HG03460 (cell line): Measurements from ENCODE around the gene ERFE.

Source experiments
- ATAC-seq: cut with Tn5 transposase; IDR thresholded peaks from one replicate; pipeline ENCODE4 v1.9.1; 2021; ENCODE audit not compliant: unreplicated experiment

ERFE gene

DNA sequence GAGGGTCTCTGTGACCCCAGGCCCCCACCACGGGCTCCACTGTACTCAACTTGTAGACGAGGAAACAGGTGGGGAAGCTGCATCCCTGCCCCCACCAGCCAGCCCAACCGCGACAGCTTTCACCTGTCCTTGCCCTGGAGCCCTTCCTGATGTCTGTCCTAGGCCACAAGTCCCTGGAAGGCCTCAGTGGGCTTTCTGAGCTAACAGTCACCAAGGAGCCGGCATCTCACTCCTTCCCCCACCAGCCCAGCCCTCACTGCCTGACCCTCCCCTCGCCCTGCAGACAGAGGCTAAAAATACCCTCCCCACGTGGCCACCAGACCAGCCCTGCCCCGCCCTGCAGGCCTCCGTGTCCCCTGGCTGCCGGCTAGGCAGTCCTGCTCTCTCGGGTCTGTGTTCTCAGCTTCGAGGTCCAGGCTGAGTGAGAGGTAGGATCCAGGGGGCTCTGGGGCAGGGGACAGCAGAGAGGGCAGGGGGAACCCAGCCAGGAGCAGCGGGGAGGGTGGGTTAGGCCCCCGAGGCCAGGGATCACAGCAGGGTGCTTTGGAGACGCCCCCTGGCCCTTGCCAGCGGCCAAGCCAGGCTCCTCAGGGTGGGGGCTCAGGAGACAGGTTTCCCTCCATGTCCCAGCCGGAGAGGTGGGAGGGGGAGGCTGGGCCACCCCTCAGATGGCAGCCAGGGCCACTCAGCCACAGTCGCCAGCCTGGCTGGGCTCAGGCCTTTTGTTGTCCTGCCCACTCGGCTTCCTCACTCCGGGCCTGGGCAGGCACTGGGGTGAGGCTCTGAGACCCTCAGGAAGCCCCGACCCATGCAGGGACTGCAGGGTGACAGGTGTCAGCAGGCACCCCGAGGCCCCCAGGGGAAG lies 20.2 kb upstream of the ERFE start, which contains the start of gene KLHL30:
Gene KLHL30 (plus strand): TSS at position 338 of the 865 bp plus-strand sequence. CDS start 2,087 bp downstream, outside the sequence.
- no peak for ATAC-seq

DNA sequence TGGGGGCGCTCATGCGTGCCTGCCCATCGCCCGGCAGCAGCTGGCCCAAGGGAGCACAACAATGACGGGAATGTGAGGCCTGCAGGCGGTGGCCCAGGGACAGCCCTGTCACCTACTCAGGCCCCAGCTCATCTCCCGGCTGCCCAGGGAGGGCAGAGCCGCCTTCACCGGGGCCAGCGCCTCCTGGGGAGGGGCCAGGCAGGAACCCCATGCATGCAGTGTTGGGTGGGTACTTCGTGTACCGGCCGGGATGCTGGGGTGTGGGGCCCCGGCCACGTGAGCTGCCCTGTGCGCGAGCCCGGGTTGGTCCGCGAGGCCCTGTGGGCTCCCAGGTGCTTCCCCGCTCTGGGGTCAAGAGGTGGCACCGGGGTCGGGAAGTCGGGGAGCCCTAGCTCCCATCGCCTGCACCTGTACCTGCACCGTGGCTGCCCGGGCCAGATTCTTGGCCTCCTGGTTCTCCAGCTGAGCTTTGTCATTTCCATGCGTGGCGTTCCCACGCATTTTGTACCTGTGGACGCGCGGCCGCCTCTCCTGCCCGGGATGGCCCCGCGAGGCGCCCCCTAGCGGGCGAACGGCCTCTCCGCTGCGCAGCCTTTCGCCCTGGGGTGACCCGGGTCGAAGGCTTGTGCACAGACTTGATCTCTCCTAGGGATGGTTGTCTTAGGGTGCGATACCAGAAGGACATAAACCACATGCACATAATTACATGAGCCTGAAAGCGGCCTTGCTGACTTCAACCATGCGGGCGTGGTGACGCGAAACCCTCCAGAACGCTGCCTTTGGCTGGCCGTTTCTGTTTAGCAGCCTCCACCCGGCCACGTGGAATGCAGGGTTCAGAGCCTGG lies 19.4 kb upstream of the ERFE start:
- no peak for ATAC-seq

DNA sequence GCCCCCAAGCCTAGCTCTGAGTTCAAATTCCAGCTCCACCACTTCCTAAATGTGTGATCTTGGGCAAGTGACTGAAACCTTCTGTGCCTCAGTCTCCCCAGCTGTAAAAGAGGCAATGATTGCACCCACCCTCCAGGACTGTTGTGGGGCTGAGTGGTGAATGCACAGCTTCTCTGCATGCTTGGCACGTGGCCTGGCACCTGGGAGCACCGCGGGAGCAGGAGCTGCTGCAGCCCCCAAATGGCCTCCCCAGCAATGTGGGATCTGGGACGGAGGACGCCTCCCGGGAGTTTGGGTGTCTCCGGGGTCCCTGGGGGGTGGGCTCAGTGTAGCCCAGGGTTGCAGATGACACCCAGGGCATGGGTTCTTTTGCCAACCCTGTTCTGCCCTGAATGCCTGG lies 18.7 kb upstream of the ERFE start:
- no peak for ATAC-seq

DNA sequence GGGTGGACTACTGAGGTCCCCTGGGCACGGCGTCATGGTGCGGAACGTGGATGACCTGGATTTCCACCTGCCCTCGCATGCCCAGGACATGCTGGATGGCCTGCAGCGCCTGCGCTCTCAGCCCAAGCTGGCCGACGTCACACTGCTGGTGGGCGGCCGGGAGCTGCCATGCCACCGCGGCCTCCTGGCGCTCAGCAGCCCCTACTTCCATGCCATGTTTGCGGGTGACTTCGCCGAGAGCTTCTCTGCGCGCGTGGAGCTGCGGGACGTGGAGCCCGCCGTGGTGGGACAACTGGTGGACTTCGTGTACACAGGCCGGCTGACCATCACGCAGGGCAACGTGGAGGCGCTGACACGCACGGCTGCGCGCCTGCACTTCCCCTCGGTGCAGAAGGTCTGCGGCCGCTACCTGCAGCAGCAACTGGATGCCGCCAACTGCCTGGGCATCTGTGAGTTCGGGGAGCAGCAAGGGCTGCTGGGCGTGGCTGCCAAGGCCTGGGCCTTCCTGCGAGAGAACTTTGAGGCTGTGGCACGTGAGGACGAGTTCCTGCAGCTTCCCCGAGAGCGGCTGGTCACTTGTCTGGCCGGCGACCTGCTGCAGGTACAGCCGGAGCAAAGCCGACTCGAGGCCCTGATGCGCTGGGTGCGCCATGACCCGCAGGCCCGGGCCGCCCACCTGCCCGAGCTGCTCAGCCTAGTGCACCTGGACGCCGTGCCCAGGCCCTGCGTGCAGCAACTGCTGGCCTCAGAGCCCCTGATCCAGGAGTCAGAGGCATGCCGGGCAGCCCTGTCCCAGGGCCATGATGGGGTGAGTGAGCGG lies 17.8 kb upstream of the ERFE start:
- no peak for ATAC-seq

DNA sequence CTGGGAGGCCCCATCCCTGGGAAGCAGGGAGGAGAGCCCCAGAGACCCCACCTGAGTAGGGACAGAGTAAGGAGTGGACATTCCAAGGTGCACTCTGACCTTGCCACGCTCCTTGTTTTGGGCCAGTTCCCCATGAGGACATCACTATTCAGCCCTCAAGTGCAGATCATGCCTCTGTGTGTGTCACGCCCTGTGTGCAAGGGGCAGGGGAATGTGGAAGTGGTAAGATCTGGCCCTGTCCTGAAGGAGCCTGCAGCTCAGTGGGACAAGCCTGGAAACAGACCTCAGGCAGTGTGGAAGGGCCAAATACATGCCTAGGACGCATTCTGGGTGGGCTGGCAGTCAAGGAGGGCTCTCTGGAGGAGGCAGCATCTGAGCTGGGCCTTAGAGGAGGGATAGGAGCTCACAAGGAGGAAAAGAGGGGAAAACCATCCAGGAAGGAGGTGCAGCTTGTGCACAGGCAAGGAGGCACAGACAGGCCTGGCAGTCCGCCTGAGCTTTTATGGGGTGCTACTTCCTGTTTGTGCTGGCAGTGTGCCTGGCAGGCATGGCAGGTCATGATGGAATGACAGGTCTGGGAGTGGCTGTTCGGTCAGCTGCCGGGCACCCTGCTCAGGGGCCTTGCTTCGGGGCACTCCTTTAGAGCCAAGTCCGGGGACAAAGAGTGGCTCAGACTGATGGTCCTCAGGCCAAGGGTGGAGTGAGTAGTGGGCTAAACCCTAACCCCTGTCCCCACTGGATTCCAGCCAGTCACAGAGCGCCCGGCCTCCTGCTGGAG lies 17.0 kb upstream of the ERFE start:
- no peak for ATAC-seq

DNA sequence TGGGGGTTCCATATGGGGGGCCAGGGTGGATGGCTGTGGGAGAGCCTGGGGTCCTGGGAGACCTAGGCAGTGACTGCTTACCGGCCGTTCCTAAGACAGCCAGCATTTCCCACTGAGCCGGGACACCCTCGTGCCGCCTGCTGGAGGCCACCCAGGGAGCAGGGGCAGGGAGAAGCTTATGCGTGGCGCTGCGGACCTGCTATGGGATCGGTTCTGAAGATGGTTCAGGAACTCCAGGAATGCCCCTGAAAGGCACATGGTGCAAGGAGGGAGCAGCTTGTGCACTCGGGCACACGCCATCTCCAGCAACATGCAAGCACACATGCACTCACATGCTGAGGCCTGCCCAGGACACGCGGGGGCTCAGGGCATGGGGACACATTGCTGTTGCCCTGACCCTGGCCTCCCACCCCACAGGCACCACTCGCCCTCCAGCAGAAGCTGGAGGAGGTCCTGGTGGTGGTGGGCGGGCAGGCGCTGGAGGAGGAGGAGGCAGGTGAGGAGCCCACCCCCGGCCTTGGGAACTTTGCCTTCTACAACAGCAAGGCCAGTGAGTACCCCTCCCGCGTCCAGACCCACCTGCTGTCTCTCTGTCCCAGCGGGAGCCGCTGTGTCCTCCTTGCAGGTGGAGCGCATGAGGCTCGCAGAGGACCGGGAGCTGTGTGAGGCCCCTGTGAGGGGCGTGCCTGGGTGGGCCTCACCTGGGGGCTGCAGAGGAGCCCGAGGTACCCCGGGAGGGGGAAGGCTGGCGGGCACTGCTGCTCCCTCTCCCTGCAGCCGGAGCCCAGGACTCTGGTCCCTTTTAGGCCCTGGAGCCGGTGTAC lies 16.2 kb upstream of the ERFE start:
- no peak for ATAC-seq

DNA sequence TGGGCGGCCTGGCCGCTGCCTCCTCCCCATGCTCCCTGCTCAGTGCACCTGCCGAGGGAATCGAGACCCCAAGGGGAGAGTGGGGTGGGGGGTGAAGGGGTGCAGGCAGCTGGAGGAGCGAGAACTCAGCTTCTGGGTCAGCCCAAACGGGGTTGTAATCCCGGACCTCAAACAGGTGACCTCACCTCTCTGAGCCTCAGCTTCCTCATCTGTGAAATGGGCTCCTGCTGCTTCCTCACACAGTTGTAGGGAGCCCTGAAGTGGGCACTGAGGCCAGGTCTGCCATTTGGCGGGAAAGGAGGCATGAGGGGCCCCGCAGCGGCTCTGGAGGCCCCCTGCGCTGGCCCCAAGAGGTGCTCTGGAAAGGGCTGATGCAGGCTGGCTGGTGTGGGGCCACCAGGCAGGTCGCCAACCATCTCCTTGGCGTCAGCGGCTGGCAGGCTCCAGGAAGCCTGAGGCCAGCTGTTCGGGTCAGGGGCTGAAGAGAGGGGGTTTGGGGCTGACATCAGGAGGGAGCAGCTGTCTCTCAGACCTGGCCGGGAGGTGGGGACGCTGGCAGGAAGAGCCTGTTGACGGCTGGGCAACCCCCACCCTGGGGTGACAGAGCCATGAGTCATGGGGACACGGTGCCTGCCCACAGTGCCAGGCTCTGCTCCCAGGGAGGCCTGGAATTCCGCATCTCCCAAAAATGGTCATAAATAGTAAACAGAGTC lies 15.4 kb upstream of the ERFE start:
- no peak for ATAC-seq

DNA sequence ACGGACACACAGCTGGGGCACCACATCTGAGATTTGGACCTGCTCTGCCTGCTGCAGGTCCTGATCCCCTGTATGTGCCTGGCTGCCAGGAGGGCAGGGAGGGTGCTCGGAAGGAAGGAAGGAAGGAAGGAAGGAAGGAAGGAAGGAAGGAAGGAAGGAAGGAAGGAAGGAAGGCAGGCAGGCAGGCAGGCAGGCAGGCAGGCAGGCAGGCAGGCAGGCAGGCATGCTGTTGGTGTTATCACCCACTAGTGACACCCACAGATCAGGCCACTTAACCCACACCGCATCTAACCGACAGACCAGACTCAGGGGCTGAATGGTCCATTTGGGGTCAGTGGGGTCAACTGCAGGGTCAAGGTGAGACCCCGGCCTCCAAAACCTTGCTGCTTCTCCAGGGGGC lies 14.5 kb upstream of the ERFE start:
- ATAC-seq, result no peak

DNA sequence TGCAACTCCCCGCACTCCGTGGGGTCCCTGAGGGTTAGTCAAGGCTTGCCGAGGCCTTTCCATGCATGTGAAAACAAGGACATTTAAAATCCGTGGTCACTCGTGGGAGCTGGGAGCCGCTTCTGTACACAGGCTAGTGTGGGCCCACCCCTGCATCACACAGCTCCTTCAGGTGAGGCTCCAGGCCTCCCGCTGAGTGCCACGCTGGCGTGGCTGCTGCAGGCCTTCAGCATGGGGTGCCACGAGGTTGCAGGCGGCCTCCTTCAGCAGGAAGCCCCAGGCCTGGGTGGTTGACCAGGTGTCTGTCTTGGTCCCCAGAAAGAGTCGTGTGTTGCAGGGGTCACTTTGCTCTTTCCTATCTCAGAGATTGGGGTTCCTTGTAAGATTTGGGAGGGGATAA lies 13.7 kb upstream of the ERFE start:
- ATAC-seq, result no peak

DNA sequence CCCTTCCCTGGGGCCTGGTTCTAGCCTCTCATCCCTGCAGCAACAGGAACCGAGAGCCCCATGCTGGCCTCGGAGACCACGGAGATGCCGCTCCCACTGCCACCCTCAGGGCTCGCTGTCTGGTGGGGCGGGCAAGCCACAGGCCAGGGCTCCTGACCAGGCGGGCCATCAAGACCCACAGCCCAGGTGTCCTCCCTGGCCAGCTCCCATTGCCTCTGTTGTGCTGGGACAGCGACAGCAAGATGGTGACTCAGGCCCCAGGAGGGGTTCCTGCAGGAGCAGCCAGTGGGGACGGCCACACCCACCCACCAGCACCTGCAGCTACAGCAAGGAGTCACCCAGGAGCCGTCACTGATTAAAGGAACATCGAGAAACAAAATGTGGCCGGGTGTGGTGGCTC lies 12.9 kb upstream of the ERFE start:
- no peak for ATAC-seq

DNA sequence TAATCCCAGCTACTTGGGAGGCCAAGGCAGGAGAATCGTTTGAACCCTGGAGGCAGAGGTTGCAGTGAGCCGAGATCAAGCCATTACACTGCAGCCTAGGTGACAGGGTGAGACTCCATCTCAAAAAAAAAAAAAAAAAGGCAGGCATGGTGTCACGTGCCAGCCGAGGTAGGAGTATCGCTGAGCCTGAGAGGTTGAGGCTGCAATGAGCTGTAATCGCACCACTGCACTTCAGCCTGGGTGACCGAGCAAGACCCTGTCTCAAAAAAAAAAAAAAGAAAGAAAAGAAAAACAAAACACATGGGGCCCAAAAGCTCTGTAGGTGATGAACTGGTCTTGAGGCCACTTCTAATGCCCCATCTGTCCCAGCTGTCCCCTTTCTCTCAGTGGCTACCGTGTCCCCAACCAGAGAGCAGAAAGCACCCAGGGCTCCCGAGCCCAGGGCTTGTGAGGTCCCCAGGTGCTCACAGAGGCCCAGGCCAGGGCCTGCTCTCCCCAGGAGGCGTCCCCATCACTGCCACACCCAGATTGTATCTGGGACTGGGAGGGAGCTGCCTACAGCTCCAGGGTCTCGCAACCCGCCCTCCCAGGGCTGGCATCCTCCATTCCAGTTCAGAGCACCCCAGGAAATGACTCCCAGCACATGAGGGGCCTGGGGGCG lies 11.8 kb upstream of the ERFE start:
- no peak for ATAC-seq

DNA sequence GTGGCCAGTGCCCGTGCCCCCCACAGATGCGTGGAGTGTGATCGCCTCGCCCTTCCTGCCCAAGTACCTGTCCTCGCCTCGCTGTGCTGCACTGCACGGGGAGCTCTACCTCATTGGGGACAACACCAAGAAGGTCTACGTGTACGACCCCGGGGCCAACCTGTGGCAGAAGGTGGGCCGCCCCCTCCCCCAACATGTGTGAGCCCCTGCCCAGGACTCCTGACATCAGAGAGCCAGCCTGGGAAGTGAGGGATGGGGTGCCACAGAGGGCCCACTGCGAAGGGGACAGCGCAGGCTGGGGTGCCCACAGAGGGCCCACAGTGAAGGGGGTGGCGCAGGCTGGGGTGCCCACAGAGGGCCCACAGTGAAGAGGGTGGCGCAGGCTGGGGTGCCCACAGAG lies 9.8 kb upstream of the ERFE start:
- ATAC-seq, result no peak

DNA sequence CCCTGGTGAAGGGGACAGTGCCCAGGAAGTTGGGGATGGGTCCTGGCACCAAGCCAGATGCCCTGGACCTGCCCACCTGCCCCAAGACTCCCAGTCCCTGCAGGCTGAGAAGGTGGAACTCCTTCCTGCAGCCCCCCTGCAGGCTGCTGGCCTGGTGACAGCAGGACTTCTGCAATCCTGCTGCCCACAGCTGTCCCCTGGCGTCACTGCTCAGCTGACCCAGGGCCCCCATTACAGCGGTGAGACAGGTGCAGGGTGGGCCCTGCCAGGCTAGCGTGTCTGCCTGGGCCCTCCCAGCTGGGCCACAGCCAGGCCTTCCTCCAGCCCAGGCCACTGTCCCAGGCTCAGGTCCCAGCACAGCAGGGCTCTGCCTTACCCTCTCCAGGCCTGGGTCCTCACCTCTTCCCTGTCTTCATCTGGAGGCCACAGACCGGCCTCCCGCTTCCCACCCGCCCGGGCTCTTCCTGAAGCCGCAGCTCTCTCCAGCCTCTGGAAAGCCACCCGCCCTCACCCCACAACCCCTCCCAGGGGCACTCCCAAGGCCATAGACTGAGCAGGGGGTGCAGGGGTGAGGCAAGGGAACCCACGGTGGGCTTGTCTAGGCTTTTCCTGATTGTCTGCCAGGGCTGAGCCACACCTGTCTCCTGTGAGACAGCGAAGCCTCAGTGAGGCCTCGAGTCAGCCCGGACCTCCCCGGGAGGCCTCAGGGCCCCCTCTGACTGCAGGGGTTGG lies 8.8 kb upstream of the ERFE start:
- no peak for ATAC-seq

DNA sequence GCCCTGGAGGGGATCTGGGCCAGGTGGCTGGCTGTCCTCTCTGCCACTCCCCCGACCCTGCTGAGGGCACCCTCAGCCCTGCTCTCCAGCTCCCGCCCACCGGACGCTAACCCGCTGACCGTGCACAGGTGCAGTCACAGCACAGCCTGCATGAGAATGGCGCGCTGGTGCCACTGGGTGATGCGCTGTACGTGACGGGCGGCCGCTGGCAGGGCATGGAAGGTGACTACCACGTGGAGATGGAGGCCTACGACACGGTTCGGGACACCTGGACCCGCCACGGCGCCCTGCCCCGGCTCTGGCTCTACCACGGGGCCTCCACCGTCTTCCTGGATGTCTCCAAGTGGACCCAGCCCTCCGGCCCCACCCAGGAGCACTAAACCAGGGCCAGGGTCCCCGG lies 8.1 kb upstream of the ERFE start:
- ATAC-seq, result no peak

DNA sequence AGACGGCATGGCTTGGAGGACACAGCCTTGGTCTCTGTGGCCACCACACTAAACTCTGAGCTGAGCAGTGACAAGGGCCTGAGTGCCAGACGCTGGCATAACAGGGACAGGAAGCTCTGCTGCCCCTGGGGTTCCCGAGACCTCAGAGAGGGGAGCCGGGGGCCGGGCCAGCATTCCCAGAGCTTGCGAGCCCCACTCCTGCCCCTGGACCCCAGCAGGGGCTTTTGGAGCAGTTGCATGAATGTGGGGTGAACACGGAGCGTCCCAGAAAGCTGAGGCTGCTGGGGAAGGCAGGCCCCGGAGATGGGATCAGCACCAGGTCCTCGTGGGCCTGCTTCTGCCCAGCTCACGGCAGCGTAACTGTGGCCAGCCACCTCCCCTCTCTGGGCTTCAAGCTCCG lies 7.6 kb upstream of the ERFE start:
- no peak for ATAC-seq

DNA sequence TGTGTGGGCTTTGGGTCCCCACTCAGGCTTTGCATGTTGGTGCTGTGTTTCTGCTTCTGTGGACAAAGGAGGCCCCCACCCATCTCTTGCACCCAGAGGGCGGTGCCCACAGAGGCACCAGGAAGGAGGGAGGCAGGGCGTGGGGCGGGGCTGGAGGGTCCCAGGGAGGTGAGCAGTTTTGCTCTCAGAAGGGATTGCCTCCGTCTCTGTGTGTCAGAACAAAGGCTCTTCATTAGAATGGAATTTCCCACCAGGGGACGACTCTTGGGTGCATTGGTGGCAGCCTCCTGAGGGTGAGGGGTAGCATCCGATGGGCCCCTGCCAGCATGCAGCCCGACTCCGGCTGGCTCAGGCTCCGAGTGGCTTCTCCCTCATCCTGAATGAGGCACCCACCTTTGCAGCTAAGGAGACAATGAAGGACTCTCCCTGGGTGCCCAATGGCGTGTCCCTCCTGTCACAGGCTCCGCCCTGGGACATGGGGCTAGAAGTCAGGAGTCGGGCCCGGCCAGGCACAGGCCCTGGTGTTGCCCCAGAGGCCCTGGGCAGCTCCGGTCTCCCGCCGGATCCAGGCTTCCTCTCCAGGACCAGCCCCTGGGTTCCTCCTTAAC lies 7.0 kb upstream of the ERFE start:
- no peak for ATAC-seq
